Sigmoid colon (tissue), 7 donors: Measurements from ENCODE around the gene OCRL. TPM values are rescaled to one million over a fixed set of nuclear protein-coding genes. Genes with fewer than 3 reads are reported as not detected.
"Not testable (repeated sequence)": the region's sequence is repeated elsewhere in the genome, so short reads cannot be mapped to it uniquely, and the experiment has no call there.

Experiments
- DNase-seq: peaks from one replicate; pipeline ENCODE4 v3.0.0-alpha.2; 2019
- H3K27ac ChIP-seq, 4 donors: fragments of 200-600 bp; sonication (generic); one replicate each; pipeline ENCODE4 v1.5.1; 2016 to 2019; ENCODE audit warnings: mild to moderate bottlenecking in 1 of 4
- H3K27me3 ChIP-seq, 3 donors: fragments of 200-600 bp; sonication (generic); one replicate each; pipeline ENCODE4 v1.5.1; 2019; ENCODE audit warnings: mild to moderate bottlenecking in 1 of 3
- H3K36me3 ChIP-seq, 4 donors: fragments of 200-600 bp; sonication (generic); one replicate each; pipeline ENCODE4 v1.5.1; 2016 to 2019
- H3K4me1 ChIP-seq, 4 donors: fragments of 200-600 bp; sonication (generic); one replicate each; pipeline ENCODE4 v1.5.1; 2017 to 2019
- H3K4me3 ChIP-seq, 4 donors: fragments of 200-600 bp; sonication (generic); one replicate each; pipeline ENCODE4 v1.5.1; 2017 to 2019; ENCODE audit warnings: mild to moderate bottlenecking in 2 of 4, moderate library complexity in 1 of 4
- H3K9me3 ChIP-seq, 4 donors: fragments of 200-600 bp in 3 of 4; sonication (generic) in 3 of 4; one replicate each; pipeline versions ENCODE4 v1.5.1 to v1.6.1; 2013 to 2019
- CTCF ChIP-seq, 4 experiments: fragments of 450-650 bp in 3 of 4; fragments of 200-600 bp in 1 of 4; IDR thresholded peaks; one replicate each; pipeline ENCODE4 v1.5.1; 2016 to 2019; ENCODE audit warnings: antibody characterized with exemption in 4 of 4, mild to moderate bottlenecking in 3 of 4, moderate library complexity in 2 of 4
- EP300 ChIP-seq, 4 donors: sonication (generic); formaldehyde crosslinking; IDR thresholded peaks; one replicate each; pipeline ENCODE4 v1.6.1; 2017; ENCODE audit warnings: antibody characterized with exemption in 4 of 4
- POLR2A ChIP-seq, 2 donors: fragments of 450-650 bp; IDR thresholded peaks; one replicate each; pipeline ENCODE4 v1.6.1; 2016; ENCODE audit warnings: antibody characterized with exemption in 2 of 2, mild to moderate bottlenecking in 2 of 2, moderate library complexity in 2 of 2
- POLR2AphosphoS5 ChIP-seq, 4 donors: sonication (generic); formaldehyde crosslinking; IDR thresholded peaks; one replicate each; pipeline ENCODE4 v1.6.1; 2017; ENCODE audit warnings: antibody characterized with exemption in 4 of 4
- WGBS, 2 donors: extraction: QIAGEN DNeasy Blood & Tissue Kit; methylation state at CpG; one replicate each; pipeline ENCODE4 v1.1.7; 2013; 5-methylcytosine and 5-hydroxymethylcytosine counted together
- intact Hi-C: fragments of 100-400 bp; cut with DNase I; formaldehyde crosslinking; loops from one replicate; pipeline ENCODE4 v1.15.1; 2023
- polyA plus RNA-seq, 3 donors: library from polyadenylated mRNA; stranded (reverse); fragments of 200-250 nt; gene quantifications; one replicate each; pipeline ENCODE4 v1.2.3, GENCODE V29; 2013
- total RNA-seq, 4 donors: library from RNA; depleted of rRNA; stranded (reverse); fragments of >200 nt; gene quantifications; one replicate each; pipeline ENCODE4 v1.1.0, GENCODE V29; 2016
- donor health status: healthy with polysubstance abuse.
- donor health status: Bipolar disorder and iron deficiency.
- donor health status: healthy.

OCRL gene
- total and polyA plus RNA-seq, 7 donors = 12.2 to 24.1 (median 15.1) TPM

- WGBS, 2 donors = 52 to 55% methylated on average over 3 of the region's 3 CpGs
- no peak overlapping the region for H3K4me3 ChIP-seq
- no peak overlapping the region for H3K27ac ChIP-seq
- intact Hi-C loops = no loop called here
- no peak for DNase-seq
- TF ChIP-seq CTCF (IDR thresholded peaks at IDR 0.05) (no peak), POLR2A (IDR thresholded peaks at IDR 0.05) (no peak), EP300 (IDR thresholded peaks at IDR 0.05) (no peak), POLR2AphosphoS5 (IDR thresholded peaks at IDR 0.05) (no peak)
- no peaks in the 10 kb centered on the region for H3K27me3 ChIP-seq
- peaks cover 0 to 41% (median 10%) of the 10 kb centered on the region in 4 donors for H3K36me3 ChIP-seq
- H3K4me1 ChIP-seq = peaks cover 0 to 6% (median 0%) of the 10 kb centered on the region in 4 donors
- H3K9me3 ChIP-seq = no peaks in the 10 kb centered on the region
Measured at GRCh38 chrX:129565046-129565650, 25.1 kb downstream of the OCRL start.

- Histone ChIP-seq H3K27me3 (no peaks in the 10 kb centered on the region), H3K27ac (no peak overlapping the region), H3K9me3 (no peaks in the 10 kb centered on the region), H3K4me3 (no peak overlapping the region), H3K36me3 (peaks cover 0 to 41% (median 9%) of the 10 kb centered on the region in 4 donors), H3K4me1 (peaks cover 0 to 6% (median 0%) of the 10 kb centered on the region in 4 donors)
- intact Hi-C loops = no loop called here
- WGBS, 2 donors = 9 to 10% methylated on average over 1 of the region's 1 CpG
- TF ChIP-seq POLR2AphosphoS5 (IDR thresholded peaks at IDR 0.05) (no peak), POLR2A (IDR thresholded peaks at IDR 0.05) (no peak), CTCF (IDR thresholded peaks at IDR 0.05) (no peak), EP300 (IDR thresholded peaks at IDR 0.05) (no peak)
- no peak for DNase-seq
Measured at GRCh38 chrX:129566073-129566472, 26.0 kb downstream of the OCRL start.

- Histone ChIP-seq H3K4me3 (no peak overlapping the region), H3K27me3 (no peaks in the 10 kb centered on the region), H3K9me3 (no peaks in the 10 kb centered on the region), H3K36me3 (peaks cover 0 to 19% (median 0%) of the 10 kb centered on the region in 4 donors), H3K27ac (no peak overlapping the region), H3K4me1 (peaks cover 0 to 6% (median 0%) of the 10 kb centered on the region in 4 donors)
- 91 to 95% methylated on average over 3 of the region's 3 CpGs for WGBS, 2 donors
- no peak for DNase-seq
- intact Hi-C loops = no loop called here
- TF ChIP-seq EP300 (IDR thresholded peaks at IDR 0.05) (no peak), POLR2AphosphoS5 (IDR thresholded peaks at IDR 0.05) (no peak), POLR2A (IDR thresholded peaks at IDR 0.05) (no peak), CTCF (IDR thresholded peaks at IDR 0.05) (no peak)
Measured at GRCh38 chrX:129568349-129568748, 28.3 kb downstream of the OCRL start.

- intact Hi-C loops = no loop called here
- Histone ChIP-seq H3K9me3 (no peaks in the 10 kb centered on the region), H3K36me3 (peaks cover 0 to 39% (median 2%) of the 10 kb centered on the region in 4 donors), H3K4me3 (no peak overlapping the region), H3K27me3 (no peaks in the 10 kb centered on the region), H3K27ac (no peak overlapping the region), H3K4me1 (no peaks in the 10 kb centered on the region)
- TF ChIP-seq CTCF (IDR thresholded peaks at IDR 0.05) (no peak), POLR2A (IDR thresholded peaks at IDR 0.05) (no peak)
- 90% methylated on average over 2 of the region's 2 CpGs for WGBS, 2 donors
- no peak for DNase-seq
Measured at GRCh38 chrX:129572422-129572821, 32.4 kb downstream of the OCRL start.

- H3K27ac ChIP-seq, intact Hi-C loops, H3K4me3 ChIP-seq, H3K27me3 ChIP-seq, DNase-seq, H3K4me1 ChIP-seq, H3K9me3 ChIP-seq: not testable (repeated sequence)
- peaks cover 0 to 39% (median 2%) of the 10 kb centered on the region in 4 donors for H3K36me3 ChIP-seq
- WGBS, 2 donors = 94 to 97% methylated on average over 4 of the region's 4 CpGs
Measured at GRCh38 chrX:129573652-129574051, 33.6 kb downstream of the OCRL start.
